Measurements from ENCODE around the gene NDST3.
A peak's percentile ranks its signal among the peaks of the same experiment; 100 is the strongest.
"Not testable (repeated sequence)": the region's sequence is repeated elsewhere in the genome, so short reads cannot be mapped to it uniquely, and the experiment has no call there.

NDST3 gene

DNA sequence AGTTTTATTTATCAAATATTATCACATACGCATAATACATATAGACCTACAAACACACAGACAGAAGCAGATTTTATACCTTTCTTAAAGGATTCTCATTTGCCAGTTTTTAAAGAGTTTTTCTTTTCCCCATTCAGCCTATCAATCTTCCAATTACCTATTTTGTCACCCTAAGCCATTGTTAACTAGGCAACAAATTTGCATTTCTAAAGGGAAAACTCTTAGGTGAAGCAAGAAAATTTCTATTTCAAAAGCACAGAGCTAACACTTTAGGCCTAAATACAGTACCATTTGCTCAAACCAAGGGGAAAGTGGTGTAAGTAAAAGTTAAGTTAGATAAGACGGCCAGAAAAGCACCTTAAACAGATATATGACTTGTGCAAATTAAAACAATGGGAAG, 156.6 kb downstream of the NDST3 start:
- DNase-seq: no peak

DNA sequence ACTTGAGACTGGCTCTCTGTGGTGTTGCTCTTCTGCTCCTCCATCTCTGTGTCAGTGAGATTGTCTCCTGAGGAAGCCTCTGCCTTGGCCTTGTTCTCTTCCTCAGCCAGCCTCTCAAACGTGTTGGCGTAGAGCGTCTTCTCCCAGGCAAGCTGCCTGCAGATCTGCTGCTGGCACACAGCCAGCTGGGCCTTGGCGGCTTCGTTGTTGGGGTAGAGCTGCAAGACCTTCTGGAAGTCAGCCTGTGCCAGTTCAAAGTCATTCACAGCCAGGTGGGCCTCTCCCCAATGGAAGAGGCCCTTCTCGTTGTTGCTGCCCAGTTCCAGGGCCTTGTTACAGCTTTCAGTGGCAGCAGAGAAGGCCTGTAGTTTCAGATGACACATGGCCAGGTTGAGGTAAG, 159.1 kb downstream of the NDST3 start:
- no peak for DNase-seq

DNA sequence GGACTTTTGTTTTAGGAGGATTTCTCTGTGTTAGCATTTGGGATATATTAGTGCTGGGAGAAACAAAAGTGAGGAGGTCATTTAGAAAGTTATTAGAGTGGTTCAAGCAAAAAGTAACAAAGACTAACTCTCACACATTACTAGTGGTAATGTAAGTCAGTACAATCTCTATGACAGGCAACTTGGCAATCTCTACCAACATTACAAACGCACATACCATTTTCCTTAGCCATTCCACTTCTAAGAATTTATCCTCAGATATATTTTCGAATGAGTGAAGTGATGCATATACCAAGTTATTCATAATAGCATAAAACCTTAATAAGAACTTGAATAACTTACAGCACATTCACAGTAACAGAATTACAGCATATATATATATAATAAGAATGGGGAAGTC, 172.3 kb downstream of the NDST3 start:
- no peak for DNase-seq

DNA sequence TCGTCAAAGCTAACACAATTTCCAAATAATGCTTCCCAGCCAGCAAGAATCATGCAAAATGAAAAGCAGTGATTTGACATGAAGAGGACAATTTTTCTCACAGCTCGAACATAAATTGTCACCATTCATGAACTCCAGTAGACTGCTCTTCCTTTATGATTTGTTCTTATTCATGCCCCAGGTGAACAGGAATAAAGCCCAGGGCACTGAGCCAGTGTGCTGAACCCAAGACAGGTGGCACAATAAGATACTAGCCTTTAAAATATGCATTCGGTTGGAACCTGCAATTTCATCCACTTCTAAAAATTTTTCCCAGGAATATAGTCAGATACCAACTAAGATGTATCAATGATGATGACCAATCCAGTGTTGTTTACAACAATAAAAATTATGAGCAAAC, 178.8 kb downstream of the NDST3 start:
- DNase-seq: peak in 1 of 2 experiments; percentile 5

DNA sequence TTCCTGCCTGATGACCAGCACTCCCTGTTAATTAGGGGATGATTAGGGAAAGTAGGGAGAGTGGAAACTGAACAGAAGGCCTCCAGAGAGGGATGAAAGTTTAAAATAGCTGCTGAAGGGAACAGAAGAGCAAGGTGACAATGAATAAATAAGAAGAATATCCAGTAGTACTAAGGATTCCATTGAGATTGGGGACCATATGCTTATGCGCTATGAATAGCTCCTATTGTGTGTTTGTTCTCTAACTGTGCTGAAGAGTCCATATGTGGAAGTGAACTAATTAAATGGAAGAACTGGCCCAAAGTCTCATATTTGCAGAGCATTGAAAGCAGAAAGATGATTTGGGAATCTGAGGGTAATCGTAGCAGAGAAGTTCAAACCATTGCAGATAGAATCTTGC, 181.5 kb downstream of the NDST3 start:
- no peak for DNase-seq

DNA sequence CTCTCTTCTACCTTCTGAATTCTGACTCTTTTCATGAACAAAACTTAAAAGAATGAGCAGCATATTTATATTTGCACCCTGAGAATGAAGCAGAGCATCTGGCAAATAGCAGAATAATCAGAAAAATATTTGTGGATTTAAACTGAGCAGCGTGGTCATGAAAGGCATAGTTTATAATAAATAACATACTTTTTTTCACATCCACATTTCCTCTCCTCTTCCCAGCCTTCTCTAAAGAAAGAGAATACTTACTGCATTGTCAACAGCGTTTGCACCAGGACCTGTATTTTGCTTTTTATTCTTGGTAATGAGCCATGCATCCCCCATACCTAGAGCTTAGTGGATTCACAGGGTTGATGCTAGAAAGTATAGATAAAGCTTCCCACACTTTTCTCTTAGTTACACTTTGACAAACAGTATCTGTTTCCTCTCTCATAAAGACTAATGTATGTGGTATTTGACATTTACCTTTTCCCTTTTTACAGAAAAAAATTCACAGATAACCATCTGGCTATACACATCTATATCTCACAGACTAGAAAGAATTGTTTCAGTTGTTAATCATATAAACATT, 187.0 kb downstream of the NDST3 start:
- DNase-seq: no peak

DNA sequence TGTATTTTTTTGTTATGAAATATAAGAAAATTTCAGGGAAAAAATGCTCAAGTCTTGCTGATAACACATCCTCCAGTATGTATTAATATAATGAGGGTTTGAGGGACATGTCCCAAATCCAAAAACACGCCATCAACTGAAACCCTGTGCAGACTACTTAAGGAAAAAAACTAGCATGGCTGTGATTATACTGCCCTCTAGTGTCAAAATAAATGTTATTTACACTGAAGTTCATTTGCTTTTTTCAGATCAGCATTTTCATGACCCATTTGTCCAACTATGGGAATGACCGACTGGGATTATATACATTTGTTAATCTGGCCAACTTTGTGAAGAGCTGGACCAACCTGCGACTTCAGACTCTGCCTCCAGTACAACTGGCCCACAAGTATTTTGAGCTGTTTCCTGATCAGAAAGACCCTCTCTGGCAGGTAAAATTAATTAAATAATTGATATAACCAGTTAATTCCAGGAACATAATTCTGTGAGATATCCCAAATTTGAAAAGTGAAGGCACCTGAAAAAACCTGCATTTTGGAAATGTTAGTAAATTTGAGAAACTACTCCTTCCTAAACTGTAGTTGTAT, 190.1 kb downstream of the NDST3 start:
- DNase-seq: peak; percentile 55 to 60

DNA sequence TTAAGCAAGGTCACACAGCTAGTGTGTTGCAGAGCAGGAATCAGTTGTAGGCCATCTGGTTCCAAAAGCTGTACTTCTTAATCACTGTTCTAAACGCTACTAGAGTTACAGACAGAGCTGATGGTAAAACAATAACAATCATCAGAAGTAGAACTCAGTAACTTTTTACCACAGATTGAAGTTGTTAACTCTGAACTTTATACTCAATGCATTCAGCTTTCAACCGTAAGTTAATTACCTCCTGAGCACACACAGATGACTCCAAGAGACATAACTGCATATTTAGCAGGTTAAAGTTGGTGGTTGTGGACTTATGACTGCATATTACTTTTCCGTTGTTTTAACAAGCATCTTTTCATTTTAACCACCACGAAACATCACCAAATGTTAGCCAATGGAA, 191.2 kb downstream of the NDST3 start:
- DNase-seq: no peak

DNA sequence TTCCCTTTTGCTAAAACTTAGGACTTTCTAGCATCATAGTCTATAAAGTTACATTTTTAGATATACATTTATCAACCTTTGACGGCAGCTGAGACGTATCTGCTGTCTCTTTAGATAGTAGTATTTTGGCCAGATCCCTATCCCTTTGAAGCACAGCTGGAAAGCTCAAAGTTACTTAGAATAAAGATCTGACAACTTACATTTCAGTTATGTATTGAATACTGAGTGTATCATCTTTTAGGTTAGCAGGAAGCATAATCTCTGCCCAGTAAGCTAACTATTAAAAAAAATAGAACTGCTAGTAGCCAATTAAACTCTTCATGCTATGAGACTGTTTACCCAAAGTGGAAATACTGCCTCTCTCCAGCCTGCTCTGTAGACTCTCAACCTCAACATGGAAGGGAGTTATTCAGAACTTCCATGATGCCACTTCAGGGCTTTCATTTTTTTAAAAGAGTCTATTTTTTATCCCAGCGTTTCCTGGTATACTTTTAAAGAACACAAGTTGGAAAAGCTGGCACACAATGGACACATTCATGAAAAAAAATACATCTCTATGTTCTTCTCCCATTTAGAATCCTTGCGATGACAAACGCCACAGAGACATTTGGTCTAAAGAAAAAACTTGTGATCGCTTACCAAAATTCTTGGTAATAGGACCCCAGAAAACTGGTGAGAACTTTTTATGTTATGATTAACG, 192.2 kb downstream of the NDST3 start:
- no peak for DNase-seq

DNA sequence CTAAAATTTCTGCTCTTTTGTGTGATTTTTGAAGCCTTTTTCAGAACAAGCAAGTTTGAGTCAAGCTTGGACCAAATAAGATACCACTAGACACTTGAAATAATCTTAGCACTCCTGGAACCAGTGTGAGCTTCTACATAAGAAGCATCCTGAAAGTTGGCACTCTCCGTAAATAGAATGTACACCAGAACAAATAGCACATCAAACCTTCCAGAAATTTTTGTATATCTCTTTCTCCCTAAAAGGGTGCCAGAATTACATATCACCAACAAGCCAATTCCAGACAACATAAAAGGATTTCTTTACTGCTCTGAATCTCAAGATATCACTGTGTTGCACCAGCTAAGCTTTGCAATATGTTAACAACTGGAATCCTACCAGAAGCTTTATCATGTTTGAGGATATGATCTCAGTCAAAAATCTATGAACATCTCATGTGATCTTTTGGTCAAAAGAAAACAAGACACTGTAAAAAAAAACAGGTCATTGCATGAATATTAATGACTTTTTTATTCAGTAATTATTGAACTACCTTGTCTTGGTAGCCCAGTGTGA, 201.4 kb downstream of the NDST3 start:
- no peak for DNase-seq

DNA sequence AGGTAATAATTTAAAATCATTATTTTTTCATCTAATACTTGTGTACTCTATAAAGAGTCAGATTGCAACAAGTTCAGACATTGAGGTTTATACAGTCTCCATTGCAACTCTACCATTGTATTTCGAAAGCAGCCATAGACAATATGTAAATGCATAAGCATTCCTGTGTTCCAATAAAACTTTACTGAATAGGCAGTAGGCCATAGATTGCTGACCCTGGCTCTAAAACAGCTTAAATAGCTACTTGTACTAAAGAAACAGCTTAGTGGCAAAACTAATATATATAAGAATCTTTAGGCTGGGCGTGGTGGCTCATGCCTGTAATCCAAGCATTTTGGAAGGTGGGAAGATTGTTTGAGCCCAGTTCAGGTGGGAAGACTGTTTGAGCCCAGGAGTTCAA, 203.2 kb downstream of the NDST3 start:
- DNase-seq: no peak

DNA sequence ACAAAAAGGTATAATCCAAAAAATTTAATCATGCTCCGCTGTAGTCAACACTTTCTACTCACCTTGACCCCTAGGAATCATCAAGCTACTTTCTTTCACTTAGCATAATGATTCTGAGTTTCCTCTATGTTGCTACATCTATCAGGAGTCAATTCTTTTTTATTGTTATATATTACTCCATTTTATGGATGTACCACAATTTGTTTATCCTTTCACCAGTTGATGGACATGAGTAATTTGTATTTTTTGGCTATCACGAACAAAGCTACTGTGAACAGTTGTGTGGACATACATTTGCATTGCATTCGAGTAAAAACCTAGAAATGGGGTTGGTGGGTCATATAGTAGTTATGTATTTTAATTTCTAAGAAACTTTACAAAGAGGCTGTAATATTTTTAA, 215.6 kb downstream of the NDST3 start:
- no peak for DNase-seq

DNA sequence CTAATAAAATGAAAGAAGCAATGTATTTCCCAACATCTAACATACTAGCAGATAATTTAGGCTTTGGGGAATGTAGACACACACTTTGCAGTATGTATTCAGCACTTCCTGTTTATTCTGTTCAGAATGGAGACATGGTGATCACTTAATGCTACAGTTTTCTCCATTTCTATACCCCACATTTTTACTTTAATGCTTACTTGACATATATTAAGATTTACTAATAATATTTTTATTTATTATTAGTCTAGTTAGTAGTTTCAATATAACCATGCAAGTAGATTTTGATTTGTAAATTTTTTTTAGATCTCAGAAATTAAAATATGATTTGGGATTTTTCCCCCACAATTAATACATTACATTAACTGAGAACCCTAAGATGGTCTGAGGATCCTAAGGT, 220.1 kb downstream of the NDST3 start:
- no peak for DNase-seq

DNA sequence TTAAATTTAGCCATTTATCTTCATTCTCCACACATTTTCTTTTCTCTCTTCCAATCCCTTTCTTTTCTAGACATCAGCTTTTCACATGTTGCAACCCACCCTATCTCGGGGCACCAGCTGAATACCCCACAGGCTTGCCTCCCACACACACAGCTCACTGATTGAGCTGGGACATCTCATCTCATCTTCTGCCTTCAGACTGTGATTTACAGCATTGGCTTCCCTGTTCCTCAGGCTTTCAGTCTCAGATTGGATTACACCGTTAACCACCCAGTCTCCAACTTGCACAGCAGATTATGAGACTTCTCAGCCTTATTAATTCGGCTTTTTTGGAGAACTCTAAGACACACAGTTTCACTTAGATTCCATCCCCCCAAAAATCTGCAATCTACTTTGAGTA, 224.8 kb downstream of the NDST3 start:
- no peak for DNase-seq

DNA sequence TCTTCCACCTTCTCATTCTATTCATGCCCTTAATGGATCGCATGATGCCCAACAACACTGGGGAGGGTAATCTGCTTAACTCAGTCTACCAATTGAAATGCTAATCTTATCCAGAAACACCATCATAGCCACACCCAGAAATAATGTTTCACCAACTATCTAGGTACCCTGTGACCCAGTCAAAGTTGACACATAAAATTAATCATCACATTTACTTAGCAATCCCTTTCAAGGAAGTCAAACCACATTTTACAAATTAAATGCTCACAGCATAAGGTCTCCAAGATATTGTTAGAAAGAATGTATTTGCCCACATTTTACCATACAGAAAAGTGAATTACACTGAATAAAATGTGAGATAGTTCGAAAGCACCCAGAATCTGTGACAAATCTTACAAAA, 226.0 kb downstream of the NDST3 start:
- no peak for DNase-seq

DNA sequence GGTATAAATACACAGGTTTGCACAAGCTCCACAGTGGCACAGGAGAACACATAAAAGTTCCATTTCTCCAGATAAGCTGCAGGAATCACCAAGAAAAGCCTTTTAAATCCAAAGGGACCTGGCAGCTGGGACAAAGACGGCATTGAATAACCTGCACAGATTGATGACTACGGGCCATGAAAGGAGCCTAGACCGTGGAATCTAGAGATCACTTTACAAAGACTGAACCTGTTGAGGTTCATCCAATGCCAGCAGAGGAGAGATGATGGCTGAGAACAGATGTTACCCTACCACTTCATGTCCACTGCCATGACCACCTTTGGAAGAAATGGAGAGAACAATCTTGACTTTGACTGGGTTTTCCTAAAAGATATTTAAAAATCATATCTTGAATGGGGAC, 229.8 kb downstream of the NDST3 start:
- DNase-seq: no peak

DNA sequence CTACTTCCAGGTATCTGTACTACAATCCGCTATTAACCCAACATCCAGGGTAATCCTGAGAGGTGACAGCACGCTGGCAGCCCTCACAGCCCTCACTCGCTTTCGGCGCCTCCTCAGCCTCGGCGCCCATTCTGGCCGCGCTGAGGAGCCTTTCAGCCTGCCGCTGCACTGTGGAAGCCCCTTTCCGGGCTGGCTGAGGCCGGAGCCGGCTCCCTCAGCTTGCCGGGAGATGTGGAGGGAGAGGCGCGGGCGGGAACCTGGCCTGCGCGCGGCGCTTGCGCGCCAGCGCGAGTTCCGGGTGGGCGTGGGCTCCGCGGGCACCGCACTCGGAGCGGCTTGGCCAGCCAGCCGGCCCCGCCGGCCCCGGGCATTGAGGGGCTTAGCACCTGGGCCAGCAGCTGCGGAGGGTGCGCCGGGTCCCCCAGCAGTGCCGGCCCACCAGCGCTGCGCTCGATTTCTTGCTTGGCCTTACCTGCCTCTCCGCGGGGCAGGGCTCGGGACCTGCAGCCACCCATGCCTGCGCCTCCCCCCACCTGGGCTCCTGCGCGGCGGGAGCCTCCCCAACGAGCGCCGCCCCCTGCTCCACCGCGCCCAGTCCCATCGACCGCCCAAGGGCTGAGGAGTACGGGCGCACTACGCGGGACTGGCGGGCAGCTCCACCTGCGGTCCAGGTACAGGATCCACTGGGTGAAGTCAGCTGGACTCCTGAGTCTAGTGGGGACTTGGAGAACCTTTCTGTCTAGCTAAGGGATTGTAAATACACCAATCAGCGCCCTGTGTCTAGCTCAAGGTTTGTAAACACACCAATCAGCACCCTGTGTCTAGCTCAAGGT, 231.2 kb downstream of the NDST3 start:
- DNase-seq: no peak

DNA sequence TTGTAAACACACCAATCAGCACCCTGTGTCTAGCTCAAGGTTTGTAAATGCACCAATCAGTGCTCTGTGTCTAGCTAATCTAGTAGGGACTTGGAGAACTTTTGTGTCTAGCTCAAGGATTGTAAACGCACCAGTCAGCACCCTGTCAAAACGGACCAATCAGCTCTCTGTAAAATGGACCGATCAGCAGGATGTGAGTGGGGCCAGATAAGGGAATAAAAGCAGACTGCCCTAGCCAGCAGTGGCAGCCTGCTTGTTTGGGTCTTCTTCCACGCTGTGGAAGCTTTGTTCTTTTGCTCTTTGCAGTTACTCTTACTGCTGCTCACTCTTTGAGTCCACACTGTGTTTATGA, 231.8 kb downstream of the NDST3 start:
- not testable (repeated sequence) for DNase-seq

DNA sequence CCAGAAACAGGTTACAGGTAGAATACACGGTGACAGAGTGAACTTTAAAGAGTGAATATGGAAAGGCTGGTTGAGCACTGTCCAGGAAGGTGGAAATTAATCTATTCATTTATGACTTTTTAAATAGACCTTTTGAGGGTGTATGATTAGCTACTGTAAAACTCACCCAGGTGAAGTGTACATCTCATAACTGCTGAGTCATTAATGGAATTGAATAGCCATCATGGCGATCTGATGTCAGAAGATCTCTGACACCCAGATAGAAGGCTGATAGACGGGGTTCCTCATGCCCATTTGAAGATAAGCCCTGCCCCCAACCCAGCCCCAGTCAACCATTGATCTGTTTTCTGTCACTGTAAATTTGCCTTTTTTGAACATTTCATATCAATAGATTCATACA, 234.5 kb downstream of the NDST3 start:
- DNase-seq: no peak

DNA sequence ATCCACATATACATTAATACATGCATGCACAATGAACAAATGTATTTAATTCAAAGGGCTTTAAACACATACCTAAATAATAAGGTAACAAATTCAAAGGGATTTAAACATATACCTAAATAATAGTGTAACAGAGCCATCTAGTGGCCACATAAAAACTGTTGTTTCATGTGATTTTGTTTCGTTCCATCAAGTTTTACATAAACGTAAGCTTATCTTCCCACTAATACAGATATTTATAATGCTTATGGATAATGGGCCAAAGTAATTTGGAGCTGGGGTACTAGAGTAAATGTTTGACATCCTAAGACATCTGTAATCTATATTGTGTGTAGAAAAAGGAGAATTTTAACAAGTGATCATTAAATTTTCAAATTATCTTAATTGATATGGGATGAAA, 236.2 kb downstream of the NDST3 start:
- DNase-seq: peak; percentile 5 to 45

DNA sequence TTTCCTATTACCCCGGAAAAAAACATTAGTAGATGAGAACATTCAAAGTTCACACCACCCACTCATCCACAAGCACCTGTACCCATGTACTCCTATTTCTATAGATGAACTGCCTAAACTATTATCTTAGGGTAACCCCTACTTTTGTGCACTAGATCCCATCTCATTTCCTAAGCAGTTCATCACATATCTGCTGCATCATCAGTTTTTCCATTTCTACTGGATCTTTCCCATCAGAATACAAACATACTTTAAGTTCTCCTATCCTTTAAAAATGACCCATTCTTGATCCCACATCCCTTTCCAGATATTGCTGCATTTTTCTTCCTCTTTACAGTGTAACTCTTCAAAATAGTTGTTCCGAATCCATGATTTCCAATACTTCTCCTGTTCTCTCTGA, 237.5 kb downstream of the NDST3 start:
- no peak for DNase-seq

DNA sequence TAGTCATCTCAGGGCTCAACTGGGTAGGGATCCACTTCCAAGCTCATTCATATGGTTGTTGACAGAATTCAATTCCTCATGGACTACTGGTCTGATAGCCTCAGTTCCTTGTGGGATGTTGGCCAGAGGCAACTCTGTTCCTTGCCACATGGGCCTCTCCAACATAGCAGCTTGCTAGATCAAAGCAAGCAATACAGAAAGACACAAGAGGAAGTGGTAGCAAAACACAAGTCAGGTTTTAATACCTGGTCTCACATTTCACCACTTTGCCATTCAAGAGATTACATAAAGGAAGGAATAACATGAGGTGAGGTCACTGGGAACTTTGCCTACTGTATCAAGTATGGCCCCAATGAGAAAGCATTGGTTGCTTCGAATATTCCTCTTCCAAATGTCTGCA, 239.4 kb downstream of the NDST3 start:
- DNase-seq: no peak

DNA sequence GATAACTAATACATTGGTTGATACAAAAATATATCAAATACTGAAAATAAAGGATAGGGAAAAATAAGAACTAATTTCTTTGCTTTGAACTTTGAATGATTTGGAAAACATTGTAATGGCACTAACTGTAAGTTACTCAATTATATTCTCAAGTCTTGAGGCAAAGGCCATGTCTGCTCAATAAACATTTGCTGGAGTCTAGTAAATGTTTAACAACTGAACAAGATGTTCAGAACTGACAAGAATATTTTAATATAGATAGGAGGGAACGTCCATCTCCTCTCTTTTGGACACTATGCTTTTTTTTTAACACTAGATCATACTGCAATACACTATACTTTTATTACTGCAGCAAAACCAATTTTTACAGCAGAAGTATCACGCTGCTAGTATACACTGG, 242.3 kb downstream of the NDST3 start:
- DNase-seq: no peak

DNA sequence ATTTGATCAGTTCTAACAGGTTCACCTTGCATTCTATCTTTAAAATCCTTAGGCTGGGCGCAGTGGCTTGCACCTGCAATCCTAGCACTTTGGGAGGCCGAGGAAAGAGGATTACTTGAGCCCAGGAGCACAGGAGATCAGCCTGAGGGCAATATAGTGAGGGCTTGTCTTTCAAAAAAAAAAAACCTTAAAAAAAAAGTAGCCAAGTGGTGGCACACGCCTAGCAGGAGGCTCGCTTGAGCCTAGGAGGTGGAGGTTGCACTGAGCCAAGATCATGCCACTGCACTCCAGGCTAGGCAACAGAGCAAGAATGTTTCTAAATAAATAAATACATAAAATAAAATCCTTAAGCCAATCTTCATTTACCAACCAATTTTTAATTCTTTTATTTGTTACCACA, 243.0 kb downstream of the NDST3 start:
- no peak for DNase-seq
